ENCODE measurements around the gene TMEM181.

DNA sequence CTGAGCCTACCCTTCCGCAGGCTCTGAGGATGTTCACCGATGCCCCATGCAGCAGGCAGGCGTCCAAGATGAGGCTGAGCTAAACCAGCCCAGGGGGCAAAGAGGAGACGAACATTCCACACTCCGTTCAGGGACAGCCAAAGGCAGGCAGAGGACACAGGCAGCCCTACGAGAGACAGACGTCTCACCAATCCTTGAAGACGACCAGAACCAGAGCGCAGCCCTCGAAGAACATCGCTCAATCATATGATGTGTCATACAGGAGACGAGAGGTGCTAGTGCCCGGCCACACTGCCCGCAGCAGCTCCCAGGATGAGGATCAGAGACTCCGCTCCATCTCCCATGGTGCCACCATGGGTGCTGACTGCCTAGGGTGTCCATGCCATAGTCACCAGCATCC, 35.6 kb upstream of the TMEM181 start:
- TF ChIP-seq, protein P1, sequence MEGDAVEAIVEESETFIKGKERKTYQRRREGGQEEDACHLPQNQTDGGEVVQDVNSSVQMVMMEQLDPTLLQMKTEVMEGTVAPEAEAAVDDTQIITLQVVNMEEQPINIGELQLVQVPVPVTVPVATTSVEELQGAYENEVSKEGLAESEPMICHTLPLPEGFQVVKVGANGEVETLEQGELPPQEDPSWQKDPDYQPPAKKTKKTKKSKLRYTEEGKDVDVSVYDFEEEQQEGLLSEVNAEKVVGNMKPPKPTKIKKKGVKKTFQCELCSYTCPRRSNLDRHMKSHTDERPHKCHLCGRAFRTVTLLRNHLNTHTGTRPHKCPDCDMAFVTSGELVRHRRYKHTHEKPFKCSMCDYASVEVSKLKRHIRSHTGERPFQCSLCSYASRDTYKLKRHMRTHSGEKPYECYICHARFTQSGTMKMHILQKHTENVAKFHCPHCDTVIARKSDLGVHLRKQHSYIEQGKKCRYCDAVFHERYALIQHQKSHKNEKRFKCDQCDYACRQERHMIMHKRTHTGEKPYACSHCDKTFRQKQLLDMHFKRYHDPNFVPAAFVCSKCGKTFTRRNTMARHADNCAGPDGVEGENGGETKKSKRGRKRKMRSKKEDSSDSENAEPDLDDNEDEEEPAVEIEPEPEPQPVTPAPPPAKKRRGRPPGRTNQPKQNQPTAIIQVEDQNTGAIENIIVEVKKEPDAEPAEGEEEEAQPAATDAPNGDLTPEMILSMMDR (IDR thresholded peaks at IDR 0.05): no peak
- TF ChIP-seq POLR2AphosphoS5 (IDR thresholded peaks at IDR 0.05) (no peak), POLR2A (IDR thresholded peaks at IDR 0.05; ENCODE audit: low read depth) (no peak)

Data from esophagus muscularis mucosa (tissue), 3 donors.